ENCODE measurements around the gene TEX22.

GRCh38 chr14:105392131-105393090 is 5.9 kb upstream of the TEX22 start:
- TF ChIP-seq CTCF (IDR thresholded peaks at IDR 0.05), result no peak
- TF ChIP-seq EP300 (IDR thresholded peaks at IDR 0.05; ENCODE audit: low read depth), result no peak
